HEK293T (cell line): Measurements from ENCODE around the gene KCNJ10.

ENCODE experiments used
- ARNT ChIP-seq: fragments of 450-650 bp; IDR thresholded peaks from 2 replicates; pipeline ENCODE4 v1.6.1; 2017; ENCODE audit warnings: mild to moderate bottlenecking
- BHLHE40 ChIP-seq: fragments of 450-650 bp; IDR thresholded peaks from 2 replicates; pipeline ENCODE4 v1.6.1; 2016; ENCODE audit warnings: mild to moderate bottlenecking, moderate library complexity, borderline replicate concordance
- FOXA1 ChIP-seq: fragments of 450-650 bp; IDR thresholded peaks from 2 replicates; pipeline ENCODE4 v1.6.1; 2016; ENCODE audit warnings: mild to moderate bottlenecking
- FOXK2 ChIP-seq: fragments of 450-650 bp; IDR thresholded peaks from 2 replicates; pipeline ENCODE4 v1.6.1; 2016; ENCODE audit warnings: mild to moderate bottlenecking
- HDGF ChIP-seq: fragments of 450-650 bp; IDR thresholded peaks from 2 replicates; pipeline ENCODE4 v1.6.1; 2017; ENCODE audit warnings: antibody characterized with exemption, borderline replicate concordance
- L3MBTL2 ChIP-seq: fragments of 450-650 bp; conservative IDR thresholded peaks from 2 replicates; pipeline ENCODE4 v1.6.1; 2016; ENCODE audit warnings: mild to moderate bottlenecking
- LEF1 ChIP-seq: fragments of 450-650 bp; IDR thresholded peaks from 2 replicates; pipeline ENCODE4 v1.6.1; 2017; ENCODE audit warnings: mild to moderate bottlenecking, borderline replicate concordance
- SP1 ChIP-seq: fragments of 450-650 bp; IDR thresholded peaks from 2 replicates; pipeline ENCODE4 v1.6.1; 2017
- TARDBP ChIP-seq: fragments of 450-650 bp; IDR thresholded peaks from 2 replicates; pipeline ENCODE4 v1.6.1; 2016

GRCh38 chr1:159951551-159951950, 118.4 kb downstream of the KCNJ10 start:
- no peak for TF ChIP-seq FOXK2
- TF ChIP-seq FOXA1 = no peak
- no peak for TF ChIP-seq SP1
- TF ChIP-seq TARDBP = no peak
- TF ChIP-seq L3MBTL2 = no peak
- no peak for TF ChIP-seq HDGF
- TF ChIP-seq LEF1 = no peak
- TF ChIP-seq BHLHE40 = no peak
- no peak for TF ChIP-seq ARNT
